HepG2 (cell line): ENCODE data around the gene HAUS1. TPM values are rescaled to one million over a fixed set of nuclear protein-coding genes. Genes with fewer than 3 reads are reported as not detected.

Experiments
- ATF6 ChIP-seq: sonication (generic); formaldehyde crosslinking; conservative IDR thresholded peaks from 2 replicates; pipeline ENCODE4 v1.4.0; 2020; ENCODE audit warnings: missing genetic modification reagents
- BRF2 ChIP-seq: sonication (generic); formaldehyde crosslinking; IDR thresholded peaks from 2 replicates; pipeline ENCODE4 v1.8.1; 2022; ENCODE audit warnings: mild to moderate bottlenecking, missing genetic modification reagents
- GPBP1L1 ChIP-seq: sonication (generic); formaldehyde crosslinking; IDR thresholded peaks from 2 replicates; pipeline ENCODE4 v1.5.0; 2020; ENCODE audit warnings: mild to moderate bottlenecking, missing genetic modification reagents
- GRHL1 ChIP-seq: sonication (generic); formaldehyde crosslinking; conservative IDR thresholded peaks from 2 replicates; pipeline ENCODE4 v1.8.0; 2022; ENCODE audit warnings: missing genetic modification reagents
- MBD4 ChIP-seq: IDR thresholded peaks from 2 replicates; pipeline ENCODE4 v1.6.1; 2012; ENCODE audit warnings: low read length, inconsistent platforms, borderline replicate concordance
- ZNF329 ChIP-seq: sonication (generic); formaldehyde crosslinking; IDR thresholded peaks from 2 replicates; pipeline ENCODE4 v1.9.0; 2021; ENCODE audit warnings: low read depth, mild to moderate bottlenecking, missing genetic modification reagents
- ZNF33A ChIP-seq: sonication (generic); formaldehyde crosslinking; IDR thresholded peaks from 2 replicates; pipeline ENCODE4 v1.5.1; 2020; ENCODE audit warnings: missing genetic modification reagents, mild to moderate bottlenecking, moderate library complexity, borderline replicate concordance
- ZNF512B ChIP-seq: sonication (generic); formaldehyde crosslinking; IDR thresholded peaks from 2 replicates; pipeline ENCODE4 v1.5.1; 2020; ENCODE audit warnings: missing genetic modification reagents, mild to moderate bottlenecking, borderline replicate concordance
- ZNF564 ChIP-seq: sonication (generic); formaldehyde crosslinking; IDR thresholded peaks from 2 replicates; pipeline ENCODE4 v1.8.1; 2023; ENCODE audit warnings: mild to moderate bottlenecking, missing genetic modification reagents
- ZNF646 ChIP-seq: sonication (generic); formaldehyde crosslinking; IDR thresholded peaks from 2 replicates; pipeline ENCODE4 v1.9.0; 2021; ENCODE audit warnings: mild to moderate bottlenecking, missing genetic modification reagents
- polyA plus RNA-seq, 8 experiments: library from polyadenylated mRNA; depleted of rRNA in 3 of 8; stranded (reverse) in 7 of 8; unstranded in 1 of 8; fragments of >200 nt; fragmentation: Illumina TruSeq in 4 of 8; extraction: Trizol in 4 of 8; gene quantifications; 2 replicates each; pipeline versions ENCODE4 v1.2.1 to v1.2.3, GENCODE V29; 2011 to 2016; ENCODE audit warnings: low read depth in 4 of 8, missing spikeins in 1 of 8, mixed read lengths in 1 of 8; ENCODE audit not compliant: insufficient read depth in 1 of 8
- total RNA-seq, 5 experiments: library from RNA; depleted of rRNA; stranded (reverse); fragments of >200 nt; fragmentation: Illumina TruSeq; extraction: Trizol; gene quantifications; 2 replicates each; pipeline ENCODE4 v1.2.3, GENCODE V29; 2016; ENCODE audit warnings: low read depth in 1 of 5

The HAUS1 gene
- total and polyA plus RNA-seq, 2 of the 13 experiments (the other 11 are each of a cell fraction or from before 2014, with no cell fraction given) = 20.6 to 59.2 TPM

GRCh38 chr18:46173393-46174341, 69.5 kb downstream of the HAUS1 start (continued):
- no peak for TF ChIP-seq GRHL1 (CRISPR knock-in tag)
- TF ChIP-seq ATF6 (CRISPR knock-in tag) = no peak
- no peak for TF ChIP-seq ZNF33A (CRISPR knock-in tag)
- TF ChIP-seq ZNF329 (CRISPR knock-in tag) = 0 out of 2 replicates have a peak, but pooled peaks have one; percentile 22
- no peak for TF ChIP-seq GPBP1L1 (CRISPR knock-in tag)
- TF ChIP-seq MBD4 = no peak
- no peak for TF ChIP-seq ZNF564 (CRISPR knock-in tag)
- no peak; the same call in 1 of the 2 replicates for TF ChIP-seq ZNF512B (CRISPR knock-in tag)
- no peak for TF ChIP-seq ZNF646 (CRISPR knock-in tag)
- TF ChIP-seq BRF2 (CRISPR knock-in tag) = 0 out of 2 replicates have a peak, but pooled peaks have one; percentile 23
